WTC11 (cell line): ENCODE measurements around the gene SVOP.

Experiments
- ATF6 ChIP-seq: sonication (generic); formaldehyde crosslinking; IDR thresholded peaks from 2 replicates; pipeline ENCODE4 v1.8.1; 2023; ENCODE audit warnings: mild to moderate bottlenecking, missing genetic modification reagents
- CTCF ChIP-seq: fragments of 200-600 bp; IDR thresholded peaks from 2 replicates; pipeline ENCODE4 v1.8.0; 2022; ENCODE audit warnings: antibody characterized with exemption

DNA sequence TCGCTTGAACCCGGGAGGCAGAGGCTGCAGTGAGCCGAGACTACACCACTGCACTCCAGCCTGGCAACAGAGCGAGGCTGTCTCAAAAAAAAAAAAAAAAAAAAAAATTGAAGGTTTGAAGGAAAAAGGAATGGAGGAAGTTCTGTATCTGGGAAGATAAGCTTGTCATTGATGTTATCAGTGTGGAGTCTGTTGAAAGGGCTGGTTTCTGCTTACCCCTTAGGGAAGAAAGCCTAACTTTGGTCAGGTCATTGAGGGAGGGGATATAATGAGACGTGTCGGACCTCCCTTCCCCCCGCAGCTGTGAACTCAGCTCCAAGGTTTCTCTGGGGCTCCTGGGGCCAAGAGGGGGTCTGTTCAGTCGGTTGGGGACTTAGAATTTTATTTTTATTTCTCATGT, 124.5 kb downstream of the SVOP start:
- no peak for TF ChIP-seq CTCF
- no peak for TF ChIP-seq ATF6
